Thyroid gland (tissue), 4 donors: ENCODE data around the gene NLGN1.

Experiments
- POLR2A ChIP-seq, 2 donors: fragments of 450-650 bp; IDR thresholded peaks; one replicate each; pipeline ENCODE4 v1.6.1; 2017; ENCODE audit warnings: antibody characterized with exemption in 2 of 2, mild to moderate bottlenecking in 2 of 2, moderate library complexity in 1 of 2
- TF ChIP-seq, protein P1 (sequence below), 6 experiments: fragments of 200-600 bp in 3 of 6; fragments of 450-650 bp in 3 of 6; sonication (generic) in 3 of 6; IDR thresholded peaks; one replicate each; pipeline ENCODE4 v1.5.1; 2016 to 2019; ENCODE audit warnings: antibody characterized with exemption in 6 of 6, mild to moderate bottlenecking in 2 of 6, inconsistent platforms in 1 of 6, moderate library complexity in 1 of 6

DNA sequence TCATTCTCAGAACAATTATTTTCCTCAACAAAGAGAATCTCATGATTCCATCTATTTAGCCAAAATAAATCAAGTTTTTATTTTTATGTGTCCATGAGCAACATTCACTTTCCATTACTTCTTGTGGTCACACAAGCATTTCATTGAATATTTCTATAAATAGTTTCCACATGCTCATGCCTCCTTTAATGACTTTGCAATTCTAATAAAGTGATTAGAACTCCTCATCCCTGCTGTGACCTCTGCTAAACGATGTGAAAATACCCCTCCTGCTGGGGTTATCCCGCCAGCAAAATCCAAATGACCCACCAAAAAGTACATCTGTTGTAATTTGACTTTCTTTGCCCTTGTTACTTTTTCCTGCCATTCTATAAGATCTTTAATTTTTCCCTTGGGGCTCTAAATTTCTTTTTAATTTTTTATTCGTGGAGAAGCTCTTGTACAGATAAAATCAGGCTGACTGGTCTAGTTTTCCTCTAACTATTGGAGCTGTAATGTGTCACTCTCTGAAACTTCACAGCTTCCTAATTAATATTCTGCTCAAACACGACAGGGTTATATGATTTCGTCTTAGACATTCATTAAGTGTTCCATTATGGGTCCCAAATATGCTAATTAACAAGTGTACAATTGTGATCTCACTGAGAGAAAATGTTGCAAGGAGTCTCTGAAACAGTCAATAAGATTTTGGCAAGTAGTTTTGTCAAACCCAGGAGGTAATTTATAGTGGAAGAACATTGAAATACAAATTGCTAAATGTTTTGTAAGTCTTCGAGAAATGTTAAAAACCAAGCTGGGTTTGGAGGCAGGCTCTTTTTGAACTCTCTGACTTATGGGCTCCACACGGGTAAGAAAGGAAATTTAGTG, 928.5 kb downstream of the NLGN1 start:
- TF ChIP-seq, protein P1, sequence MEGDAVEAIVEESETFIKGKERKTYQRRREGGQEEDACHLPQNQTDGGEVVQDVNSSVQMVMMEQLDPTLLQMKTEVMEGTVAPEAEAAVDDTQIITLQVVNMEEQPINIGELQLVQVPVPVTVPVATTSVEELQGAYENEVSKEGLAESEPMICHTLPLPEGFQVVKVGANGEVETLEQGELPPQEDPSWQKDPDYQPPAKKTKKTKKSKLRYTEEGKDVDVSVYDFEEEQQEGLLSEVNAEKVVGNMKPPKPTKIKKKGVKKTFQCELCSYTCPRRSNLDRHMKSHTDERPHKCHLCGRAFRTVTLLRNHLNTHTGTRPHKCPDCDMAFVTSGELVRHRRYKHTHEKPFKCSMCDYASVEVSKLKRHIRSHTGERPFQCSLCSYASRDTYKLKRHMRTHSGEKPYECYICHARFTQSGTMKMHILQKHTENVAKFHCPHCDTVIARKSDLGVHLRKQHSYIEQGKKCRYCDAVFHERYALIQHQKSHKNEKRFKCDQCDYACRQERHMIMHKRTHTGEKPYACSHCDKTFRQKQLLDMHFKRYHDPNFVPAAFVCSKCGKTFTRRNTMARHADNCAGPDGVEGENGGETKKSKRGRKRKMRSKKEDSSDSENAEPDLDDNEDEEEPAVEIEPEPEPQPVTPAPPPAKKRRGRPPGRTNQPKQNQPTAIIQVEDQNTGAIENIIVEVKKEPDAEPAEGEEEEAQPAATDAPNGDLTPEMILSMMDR (IDR thresholded peaks at IDR 0.05), result no peak
- TF ChIP-seq POLR2A (IDR thresholded peaks at IDR 0.05), result no peak
